GM13977 (cell line): ENCODE data around the gene EIF4G1.
A peak's percentile ranks its signal among the peaks of the same experiment; 100 is the strongest.
"Not testable (repeated sequence)": the region's sequence is repeated elsewhere in the genome, so short reads cannot be mapped to it uniquely, and the experiment has no call there.

Source experiments
- DNase-seq: peaks from one replicate; pipeline ENCODE4 v3.0.0; 2012; ENCODE audit warnings: low spot score
- in situ Hi-C: fragments of 300-500 bp; cut with MboI; formaldehyde crosslinking; loops from one replicate; pipeline ENCODE4 v1.12.0; 2022; ENCODE audit warnings: low sequenced_read_pairs, low pct_unique_long_range_greater_than_20kb, mixed read lengths, inconsistent platforms; ENCODE audit not compliant: unreplicated experiment
- TF ChIP-seq, protein P1 (sequence below): IDR thresholded peaks from 2 replicates; pipeline ENCODE4 v1.5.1; 2012; ENCODE audit warnings: mild to moderate bottlenecking, control low read depth; ENCODE audit not compliant: insufficient read depth; ENCODE audit errors: extremely low read depth, missing control alignments

The EIF4G1 gene

DNA sequence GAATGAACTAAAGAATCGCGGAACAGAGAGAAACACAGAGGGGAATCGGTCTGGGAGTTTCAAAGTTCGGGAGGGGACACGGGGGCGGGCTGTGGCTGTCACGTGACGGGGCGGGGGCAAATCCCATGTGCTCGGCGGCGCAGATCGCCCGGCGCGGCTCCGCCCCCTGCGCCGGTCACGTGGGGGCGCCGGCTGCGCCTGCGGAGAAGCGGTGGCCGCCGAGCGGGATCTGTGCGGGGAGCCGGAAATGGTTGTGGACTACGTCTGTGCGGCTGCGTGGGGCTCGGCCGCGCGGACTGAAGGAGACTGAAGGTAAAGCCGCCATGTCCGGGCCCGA lies at the start of gene EIF4G1:
Gene EIF4G1 (plus strand): TSS at position 244 of the 337 bp plus-strand sequence. CDS start 1,191 bp downstream, outside the sequence.
- TF ChIP-seq, protein P1, sequence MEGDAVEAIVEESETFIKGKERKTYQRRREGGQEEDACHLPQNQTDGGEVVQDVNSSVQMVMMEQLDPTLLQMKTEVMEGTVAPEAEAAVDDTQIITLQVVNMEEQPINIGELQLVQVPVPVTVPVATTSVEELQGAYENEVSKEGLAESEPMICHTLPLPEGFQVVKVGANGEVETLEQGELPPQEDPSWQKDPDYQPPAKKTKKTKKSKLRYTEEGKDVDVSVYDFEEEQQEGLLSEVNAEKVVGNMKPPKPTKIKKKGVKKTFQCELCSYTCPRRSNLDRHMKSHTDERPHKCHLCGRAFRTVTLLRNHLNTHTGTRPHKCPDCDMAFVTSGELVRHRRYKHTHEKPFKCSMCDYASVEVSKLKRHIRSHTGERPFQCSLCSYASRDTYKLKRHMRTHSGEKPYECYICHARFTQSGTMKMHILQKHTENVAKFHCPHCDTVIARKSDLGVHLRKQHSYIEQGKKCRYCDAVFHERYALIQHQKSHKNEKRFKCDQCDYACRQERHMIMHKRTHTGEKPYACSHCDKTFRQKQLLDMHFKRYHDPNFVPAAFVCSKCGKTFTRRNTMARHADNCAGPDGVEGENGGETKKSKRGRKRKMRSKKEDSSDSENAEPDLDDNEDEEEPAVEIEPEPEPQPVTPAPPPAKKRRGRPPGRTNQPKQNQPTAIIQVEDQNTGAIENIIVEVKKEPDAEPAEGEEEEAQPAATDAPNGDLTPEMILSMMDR = no peak
- peak; percentile 99 for DNase-seq
- in situ Hi-C loops = no loop called here

GRCh38 chr3:184267249-184267648 lies 47.2 kb upstream of the EIF4G1 start:
- DNase-seq, in situ Hi-C loops: not testable (repeated sequence)

GRCh38 chr3:184272269-184272668 lies 42.1 kb upstream of the EIF4G1 start:
- TF ChIP-seq, protein P1 = no peak
- in situ Hi-C loops = no loop called here
- no peak for DNase-seq

DNA sequence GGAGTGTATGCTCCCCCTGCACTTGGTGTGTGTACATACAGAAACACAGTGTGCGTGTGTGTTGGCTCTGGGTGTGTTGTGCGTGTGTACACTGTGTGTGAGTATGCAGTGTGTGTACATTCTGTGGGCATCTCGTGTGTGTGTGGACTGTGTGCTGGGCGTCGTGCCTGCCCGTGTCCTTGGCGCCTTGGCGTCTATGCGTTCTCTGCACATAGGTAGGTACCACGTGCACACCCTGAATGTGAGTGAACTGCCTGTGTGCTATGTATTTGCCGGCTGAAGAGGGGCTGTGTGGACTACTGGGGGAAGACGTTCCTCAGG lies 39.1 kb upstream of the EIF4G1 start:
- TF ChIP-seq, protein P1 = no peak
- DNase-seq = no peak
- in situ Hi-C loops = no loop called here

- in situ Hi-C loops = no loop called here
- TF ChIP-seq, protein P1 = no peak
- no peak for DNase-seq
Measured at GRCh38 chr3:184275961-184276910, 38.2 kb upstream of the EIF4G1 start, which contains the start of gene ECE2. ECE2 (plus strand) TSS chr3:184276022; CDS start chr3:184276154, 132 bp downstream.

- DNase-seq = no peak
- in situ Hi-C loops = no loop called here
- TF ChIP-seq, protein P1 = no peak
Measured at GRCh38 chr3:184277366-184277765, 37.0 kb upstream of the EIF4G1 start.

GRCh38 chr3:184282941-184283340 lies 31.5 kb upstream of the EIF4G1 start:
- in situ Hi-C loops = no loop called here
- TF ChIP-seq, protein P1 = no peak
- no peak for DNase-seq
